Breast epithelium (tissue), 4 donors: ENCODE data around the gene BRSK1. TPM values are rescaled to one million over a fixed set of nuclear protein-coding genes. Genes with fewer than 3 reads are reported as not detected.

Source experiments
- DNase-seq, 2 donors: peaks; one replicate each; pipeline ENCODE4 v3.0.0-alpha.2; 2019; ENCODE audit warnings: low spot score in 2 of 2
- H3K27ac ChIP-seq, 2 donors: fragments of 200-600 bp; sonication (generic) in 1 of 2; one replicate each; pipeline ENCODE4 v1.5.1; 2016 to 2019; ENCODE audit warnings: mild to moderate bottlenecking in 1 of 2
- H3K27me3 ChIP-seq, 2 donors: fragments of 200-600 bp; sonication (generic) in 1 of 2; one replicate each; pipeline versions ENCODE4 v1.5.1 to v1.6.0; 2017 to 2019; ENCODE audit warnings: control low read depth in 1 of 2, mild to moderate bottlenecking in 1 of 2
- H3K36me3 ChIP-seq: fragments of 200-600 bp; one replicate; pipeline ENCODE4 v1.5.1; 2019
- H3K4me1 ChIP-seq, 2 donors: fragments of 200-600 bp; sonication (generic); one replicate each; pipeline ENCODE4 v1.5.1; 2016 to 2019; ENCODE audit warnings: control low read depth in 1 of 2
- H3K4me3 ChIP-seq, 3 donors: fragments of 200-600 bp; sonication (generic); 1 replicate in 2 of 3; 2 replicates in 1 of 3; pipeline ENCODE4 v1.5.1; 2016 to 2019; ENCODE audit warnings: mild to moderate bottlenecking in 3 of 3, moderate library complexity in 2 of 3
- H3K9me3 ChIP-seq, 2 donors: fragments of 200-600 bp; sonication (generic) in 1 of 2; one replicate each; pipeline ENCODE4 v1.5.1; 2016 to 2019; ENCODE audit warnings: control low read depth in 1 of 2
- POLR2A ChIP-seq: fragments of 450-650 bp; IDR thresholded peaks from one replicate; pipeline ENCODE4 v1.6.1; 2016; ENCODE audit warnings: antibody characterized with exemption, mild to moderate bottlenecking, moderate library complexity
- POLR2AphosphoS5 ChIP-seq, 3 donors: sonication (generic); formaldehyde crosslinking; IDR thresholded peaks; one replicate each; pipeline ENCODE4 v1.6.1; 2017; ENCODE audit warnings: antibody characterized with exemption in 3 of 3
- intact Hi-C: fragments of 100-400 bp; cut with DNase I; formaldehyde crosslinking; loops from one replicate; pipeline ENCODE4 v1.15.1; 2023; ENCODE audit warnings: low total_unique reads
- total RNA-seq, 3 donors: library from RNA; depleted of rRNA; stranded (reverse); fragments of >200 nt; gene quantifications; one replicate each; pipeline ENCODE4 v1.1.0, GENCODE V29; 2016
- TF ChIP-seq, protein P1 (sequence below), 3 donors: fragments of 450-650 bp; IDR thresholded peaks; one replicate each; pipeline ENCODE4 v1.5.1; 2016 to 2017; ENCODE audit warnings: antibody characterized with exemption in 3 of 3, mild to moderate bottlenecking in 3 of 3, moderate library complexity in 3 of 3

Gene BRSK1
- total RNA-seq, 3 donors from 2014 or later = 2.5 to 4.6 TPM; not detected in 1

DNA sequence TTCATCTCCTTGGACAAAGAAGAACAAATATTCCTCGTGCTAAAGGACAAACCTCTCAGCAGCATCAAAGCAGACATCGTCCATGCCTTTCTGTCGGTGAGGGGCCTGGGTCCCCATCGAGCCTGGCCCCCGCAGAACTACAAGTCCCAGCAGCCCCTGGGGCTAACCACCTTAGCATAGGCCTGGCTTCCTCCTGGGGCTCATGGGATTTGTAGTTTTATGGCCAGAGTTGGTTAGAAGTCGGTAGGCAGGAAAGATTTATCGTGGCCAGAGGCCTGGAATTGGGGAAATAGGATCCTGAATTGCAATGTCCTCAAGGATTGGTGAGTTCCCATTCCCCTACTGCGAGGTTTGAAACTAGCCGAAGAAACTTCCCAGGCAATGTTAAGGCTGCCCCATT is 21.7 kb downstream of the BRSK1 start:
- Histone ChIP-seq H3K36me3 (no peaks in the 10 kb centered on the region), H3K4me1 (no peaks in the 10 kb centered on the region), H3K4me3 (no peak overlapping the region), H3K27ac (no peak overlapping the region), H3K9me3 (no peaks in the 10 kb centered on the region), H3K27me3 (no peaks in the 10 kb centered on the region)
- TF ChIP-seq POLR2AphosphoS5 (IDR thresholded peaks at IDR 0.05) = no peak
- TF ChIP-seq, protein P1, sequence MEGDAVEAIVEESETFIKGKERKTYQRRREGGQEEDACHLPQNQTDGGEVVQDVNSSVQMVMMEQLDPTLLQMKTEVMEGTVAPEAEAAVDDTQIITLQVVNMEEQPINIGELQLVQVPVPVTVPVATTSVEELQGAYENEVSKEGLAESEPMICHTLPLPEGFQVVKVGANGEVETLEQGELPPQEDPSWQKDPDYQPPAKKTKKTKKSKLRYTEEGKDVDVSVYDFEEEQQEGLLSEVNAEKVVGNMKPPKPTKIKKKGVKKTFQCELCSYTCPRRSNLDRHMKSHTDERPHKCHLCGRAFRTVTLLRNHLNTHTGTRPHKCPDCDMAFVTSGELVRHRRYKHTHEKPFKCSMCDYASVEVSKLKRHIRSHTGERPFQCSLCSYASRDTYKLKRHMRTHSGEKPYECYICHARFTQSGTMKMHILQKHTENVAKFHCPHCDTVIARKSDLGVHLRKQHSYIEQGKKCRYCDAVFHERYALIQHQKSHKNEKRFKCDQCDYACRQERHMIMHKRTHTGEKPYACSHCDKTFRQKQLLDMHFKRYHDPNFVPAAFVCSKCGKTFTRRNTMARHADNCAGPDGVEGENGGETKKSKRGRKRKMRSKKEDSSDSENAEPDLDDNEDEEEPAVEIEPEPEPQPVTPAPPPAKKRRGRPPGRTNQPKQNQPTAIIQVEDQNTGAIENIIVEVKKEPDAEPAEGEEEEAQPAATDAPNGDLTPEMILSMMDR (IDR thresholded peaks at IDR 0.05) = no peak
- TF ChIP-seq POLR2A = no peak
- no peak for DNase-seq
- intact Hi-C loops = no loop called here

DNA sequence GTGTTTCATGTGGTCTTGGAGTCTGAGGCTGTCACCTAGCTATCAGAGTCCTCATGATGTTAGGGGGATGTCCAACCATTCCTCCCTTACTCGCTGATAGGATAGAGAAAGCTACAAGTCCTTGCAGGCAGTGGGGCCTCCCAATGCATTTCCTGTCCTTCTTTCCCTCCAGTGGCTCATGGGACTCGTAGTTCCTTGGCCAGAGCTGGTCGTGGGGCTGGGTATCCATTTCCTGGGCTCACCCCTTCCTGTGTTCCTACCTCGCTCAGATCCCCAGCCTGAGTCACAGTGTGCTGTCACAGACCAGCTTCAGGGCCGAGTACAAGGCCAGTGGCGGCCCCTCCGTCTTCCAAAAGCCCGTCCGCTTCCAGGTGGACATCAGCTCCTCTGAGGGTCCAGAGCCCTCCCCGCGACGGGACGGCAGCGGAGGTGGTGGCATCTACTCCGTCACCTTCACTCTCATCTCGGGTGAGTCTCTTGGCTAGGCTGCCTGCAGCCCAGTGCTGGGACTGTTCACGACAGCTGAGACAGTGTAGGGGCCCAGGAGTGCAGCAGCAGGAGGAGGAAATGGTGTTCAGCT is 22.3 kb downstream of the BRSK1 start:
- H3K9me3 ChIP-seq = no peaks in the 10 kb centered on the region
- no peaks in the 10 kb centered on the region for H3K27me3 ChIP-seq
- TF ChIP-seq POLR2AphosphoS5 (IDR thresholded peaks at IDR 0.05) = no peak
- TF ChIP-seq, protein P1 (IDR thresholded peaks at IDR 0.05) = no peak
- no peak for TF ChIP-seq POLR2A
- intact Hi-C loops = loop anchor here (1.0 kb wide), 1 partner anchor 76 kb away; no protein-coding TSS in a partner anchor
- H3K4me1 ChIP-seq = no peaks in the 10 kb centered on the region
- DNase-seq = no peak
- H3K36me3 ChIP-seq = no peaks in the 10 kb centered on the region
- H3K4me3 ChIP-seq = no peak overlapping the region
- H3K27ac ChIP-seq = no peak overlapping the region

DNA sequence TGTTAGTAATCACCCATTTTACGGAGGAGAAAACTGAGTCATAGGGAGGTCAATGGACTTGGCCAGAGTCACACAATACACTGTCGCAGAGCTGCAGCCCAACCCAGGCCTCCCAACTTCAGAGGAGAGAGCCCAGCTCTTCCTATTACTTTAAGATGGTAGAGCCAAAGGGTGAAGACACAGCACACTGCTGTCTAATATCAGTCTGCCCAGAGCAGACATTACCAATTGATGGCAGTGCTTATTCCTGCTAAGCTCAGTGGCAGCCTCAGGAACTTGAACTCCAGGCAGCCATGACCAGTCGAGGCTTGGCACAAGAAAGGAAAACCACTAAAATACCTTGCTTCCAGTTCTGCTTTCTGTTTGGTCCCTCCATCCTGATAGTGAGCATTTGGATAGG is 22.9 kb downstream of the BRSK1 start:
- TF ChIP-seq POLR2A = no peak
- TF ChIP-seq POLR2AphosphoS5 (IDR thresholded peaks at IDR 0.05) = no peak
- TF ChIP-seq, protein P1 (IDR thresholded peaks at IDR 0.05) = no peak
- no peaks in the 10 kb centered on the region for H3K9me3 ChIP-seq
- H3K4me3 ChIP-seq = no peak overlapping the region
- intact Hi-C loops = loop anchor here (1.0 kb wide), 1 partner anchor 76 kb away; no protein-coding TSS in a partner anchor
- H3K27ac ChIP-seq = no peak overlapping the region
- H3K27me3 ChIP-seq = no peaks in the 10 kb centered on the region
- H3K36me3 ChIP-seq = no peaks in the 10 kb centered on the region
- DNase-seq = no peak
- no peaks in the 10 kb centered on the region for H3K4me1 ChIP-seq

DNA sequence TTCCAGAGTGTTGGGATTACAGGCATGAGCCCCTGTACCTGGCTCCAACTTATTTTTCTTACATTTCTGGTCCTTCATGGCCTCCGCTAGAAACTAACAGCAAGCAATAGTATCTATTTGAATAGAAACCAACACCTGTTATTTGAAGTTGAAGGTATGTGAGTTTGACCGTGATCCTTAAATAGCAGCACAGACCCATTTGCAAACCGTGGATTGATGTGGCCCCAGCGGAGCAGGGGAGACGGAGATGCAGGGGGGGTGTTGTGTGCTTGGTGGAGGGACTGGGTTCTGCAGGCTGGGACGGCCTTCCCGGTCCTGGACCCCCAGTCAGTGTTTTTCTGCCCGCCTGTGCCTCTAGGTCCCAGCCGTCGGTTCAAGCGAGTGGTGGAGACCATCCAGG is 24.5 kb downstream of the BRSK1 start:
- intact Hi-C loops = no loop called here
- no peak overlapping the region for H3K27ac ChIP-seq
- no peak overlapping the region for H3K4me3 ChIP-seq
- no peak for DNase-seq
- TF ChIP-seq POLR2A (no peak), POLR2AphosphoS5 (IDR thresholded peaks at IDR 0.05) (no peak)
- TF ChIP-seq, protein P1 (IDR thresholded peaks at IDR 0.05) = no peak
- H3K4me1 ChIP-seq = no peaks in the 10 kb centered on the region
- no peaks in the 10 kb centered on the region for H3K36me3 ChIP-seq
- H3K27me3 ChIP-seq = no peaks in the 10 kb centered on the region
- no peaks in the 10 kb centered on the region for H3K9me3 ChIP-seq

DNA sequence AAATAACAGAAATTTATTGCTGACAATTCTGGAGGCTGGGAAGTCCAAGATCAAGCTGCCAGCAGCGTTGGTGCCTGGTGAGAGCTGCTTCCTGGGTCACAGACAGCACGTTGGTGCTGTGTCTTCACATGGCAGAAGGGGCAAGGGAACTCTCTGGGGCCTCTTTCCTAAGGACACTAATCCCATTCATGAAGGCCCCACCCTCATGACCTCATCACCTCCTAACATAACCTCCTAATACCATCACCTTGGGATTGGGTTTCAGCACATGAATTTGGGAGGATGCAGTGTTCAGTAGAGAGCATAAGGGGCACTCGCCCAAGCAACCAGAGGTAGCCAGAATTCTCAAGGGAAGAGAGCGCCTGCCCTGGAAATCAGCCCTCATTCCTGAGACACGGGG is 25.7 kb downstream of the BRSK1 start:
- Histone ChIP-seq H3K9me3 (no peaks in the 10 kb centered on the region), H3K4me3 (no peak overlapping the region), H3K4me1 (no peaks in the 10 kb centered on the region), H3K27me3 (no peaks in the 10 kb centered on the region), H3K36me3 (no peaks in the 10 kb centered on the region), H3K27ac (no peak overlapping the region)
- intact Hi-C loops = no loop called here
- no peak for TF ChIP-seq POLR2AphosphoS5 (IDR thresholded peaks at IDR 0.05)
- TF ChIP-seq, protein P1 (IDR thresholded peaks at IDR 0.05) = no peak
- no peak for TF ChIP-seq POLR2A
- no peak for DNase-seq
